ENCODE data around the gene DPM2.
A peak's percentile ranks its signal among the peaks of the same experiment; 100 is the strongest.

Gene DPM2

DNA sequence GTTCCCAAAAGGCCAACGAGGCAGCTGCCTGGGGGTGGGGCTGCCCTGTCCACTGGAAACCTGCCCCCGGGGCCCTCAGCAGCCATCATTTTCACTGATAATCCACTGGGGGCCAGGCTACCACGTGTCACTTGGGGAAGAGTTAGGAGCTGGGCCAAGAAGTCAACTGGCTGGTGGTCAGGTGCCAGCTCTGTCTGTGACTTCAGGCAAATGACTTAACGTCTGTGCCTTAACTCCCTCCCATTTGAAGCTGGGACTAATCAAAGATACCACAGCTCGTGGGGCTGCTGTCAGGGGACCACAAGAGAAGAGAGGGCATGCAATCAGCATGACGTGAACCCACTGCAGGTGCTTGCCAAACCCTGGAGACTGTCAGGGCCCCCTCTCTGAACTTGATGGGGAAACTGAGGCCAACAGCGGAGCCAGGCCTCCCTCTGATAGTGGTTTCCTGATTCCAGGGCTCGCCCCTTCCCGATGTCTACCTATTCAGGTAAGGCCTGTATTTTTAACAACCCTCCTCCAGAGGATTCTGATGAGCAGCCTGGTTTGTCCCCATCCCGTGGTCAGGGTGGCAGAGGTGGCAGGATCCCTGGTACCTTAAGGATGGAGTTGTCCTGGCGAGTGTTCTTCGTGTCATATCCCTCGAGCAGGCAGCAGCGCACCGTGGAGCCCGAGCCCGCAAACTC lies 12.3 kb upstream of the DPM2 start:
- no peaks in the 10 kb centered on the region for H3K9me3 ChIP-seq (ENCODE audit: insufficient read depth, low read depth, low read length)
- H3K79me1 ChIP-seq (ENCODE audit: low read length): no peaks in the 10 kb centered on the region
- WGBS (ENCODE audit: extremely low coverage, insufficient coverage, insufficient read length): no CpG with 5 or more reads among the region's 17 CpGs

DNA sequence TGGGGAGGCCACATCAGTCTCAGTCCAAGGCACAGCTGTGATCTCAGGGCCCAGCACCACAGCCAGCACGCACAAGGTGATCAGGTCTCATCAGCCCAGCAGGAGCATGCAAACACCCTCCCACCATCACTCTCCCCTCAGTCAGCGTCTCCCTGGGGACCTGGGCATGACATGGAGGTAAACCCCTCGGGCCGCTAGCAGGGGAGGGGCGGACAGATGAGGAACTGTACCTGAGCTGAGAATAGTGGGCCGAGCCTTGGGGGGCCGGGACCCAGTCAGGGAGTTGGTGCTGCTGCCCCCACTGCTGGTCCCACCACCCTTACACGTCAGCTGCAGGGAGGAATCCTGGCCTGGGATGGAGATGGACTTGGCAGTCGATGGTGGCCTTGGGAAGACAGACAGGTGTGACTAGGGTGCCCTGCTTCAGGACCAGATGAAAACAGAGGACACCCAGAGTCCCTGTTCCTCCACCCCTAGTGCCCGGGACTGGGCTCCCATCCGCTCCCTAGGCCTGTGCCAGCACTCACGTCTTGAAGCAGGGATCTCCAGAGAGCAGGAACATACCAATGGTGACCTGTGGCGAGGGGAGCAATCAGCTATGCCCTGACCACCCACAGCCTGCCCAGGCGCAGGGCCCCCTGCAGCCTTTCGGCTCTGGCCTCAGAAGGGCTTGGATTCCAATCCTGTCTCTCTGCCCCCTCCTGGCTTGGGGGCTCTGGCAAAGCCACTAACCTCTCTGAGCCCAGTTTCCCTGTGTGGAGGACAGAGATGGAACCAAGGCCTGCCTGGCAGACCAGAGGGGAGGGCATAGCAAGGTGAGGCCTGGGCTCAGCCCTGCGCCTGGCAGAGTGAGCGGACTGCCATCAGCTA lies 10.4 kb upstream of the DPM2 start:
- H2BK120ac ChIP-seq (ENCODE audit: insufficient read depth, low read length, poor library complexity): no peak overlapping the region
- no peak overlapping the region for H3K14ac ChIP-seq (ENCODE audit: low read length)
- peaks cover 50 to 51% of the 10 kb centered on the region in 2 experiments for H3K36me3 ChIP-seq (ENCODE audit: control insufficient read depth in 1 of 2, insufficient read depth in 2 of 2, low read length in 2 of 2)
- no peak overlapping the region for H3K4ac ChIP-seq (ENCODE audit: low read depth, low read length)
- no peak overlapping the region for H2AK5ac ChIP-seq (ENCODE audit: low read length)
- no peak overlapping the region for H4K8ac ChIP-seq (ENCODE audit: low read depth, low read length)
- H4K91ac ChIP-seq (ENCODE audit: low read depth, low read length): no peak overlapping the region
- no peak overlapping the region for H3K23ac ChIP-seq (ENCODE audit: low read length)
- no peak overlapping the region for H3K27ac ChIP-seq (ENCODE audit: low read depth, low read length)
- no peaks in the 10 kb centered on the region for H3K27me3 ChIP-seq (ENCODE audit: insufficient read depth, low read length)
- no peak overlapping the region for H3K4me2 ChIP-seq (ENCODE audit: low read length)
- H3K9ac ChIP-seq (ENCODE audit: low read length): no peak overlapping the region
- no peak for DNase-seq
- H2BK12ac ChIP-seq (ENCODE audit: low read length): no peak overlapping the region
- no peak overlapping the region for H4K12ac ChIP-seq (ENCODE audit: low read depth, low read length)
- peaks cover 6% of the 10 kb centered on the region for H3K79me2 ChIP-seq (ENCODE audit: control insufficient read depth, insufficient read depth, low read length, poor library complexity)
- no peak overlapping the region for H3K18ac ChIP-seq (ENCODE audit: low read length)
- no peaks in the 10 kb centered on the region for H3K79me1 ChIP-seq (ENCODE audit: low read length)
- H2AFZ ChIP-seq (ENCODE audit: insufficient read depth, low read length, poor library complexity): no peak overlapping the region
- no peak overlapping the region for H3K4me3 ChIP-seq (ENCODE audit: low read depth, low read length)
- no CpG with 5 or more reads among the region's 17 CpGs for WGBS (ENCODE audit: extremely low coverage, insufficient coverage, insufficient read length)
- H3K4me1 ChIP-seq (ENCODE audit: control insufficient read depth in 1 of 2, insufficient read depth in 2 of 2, low read length in 2 of 2): peaks cover 0 to 4% of the 10 kb centered on the region in 2 experiments
- no peak overlapping the region for H2BK5ac ChIP-seq (ENCODE audit: low read depth, low read length, poor library complexity)
- no peaks in the 10 kb centered on the region for H3K9me3 ChIP-seq (ENCODE audit: insufficient read depth, low read depth, low read length)

More for the DNA sequence above, 12.3 kb upstream of the DPM2 start:
- DNase-seq: no peak
- no peak overlapping the region for H3K27ac ChIP-seq (ENCODE audit: low read depth, low read length)
- no peaks in the 10 kb centered on the region for H3K27me3 ChIP-seq (ENCODE audit: insufficient read depth, low read length)
- no peak overlapping the region for H3K23ac ChIP-seq (ENCODE audit: low read length)
- H3K79me2 ChIP-seq (ENCODE audit: control insufficient read depth, insufficient read depth, low read length, poor library complexity): peaks cover 8% of the 10 kb centered on the region
- H3K14ac ChIP-seq (ENCODE audit: low read length): no peak overlapping the region
- no peak overlapping the region for H4K91ac ChIP-seq (ENCODE audit: low read depth, low read length)
- no peak overlapping the region for H3K4me2 ChIP-seq (ENCODE audit: low read length)
- H3K18ac ChIP-seq (ENCODE audit: low read length): peak overlapping the region; percentile 40
- no peak overlapping the region for H2AFZ ChIP-seq (ENCODE audit: insufficient read depth, low read length, poor library complexity)
- peaks cover 34 to 36% of the 10 kb centered on the region in 2 experiments for H3K36me3 ChIP-seq (ENCODE audit: control insufficient read depth in 1 of 2, insufficient read depth in 2 of 2, low read length in 2 of 2)
- H2BK12ac ChIP-seq (ENCODE audit: low read length): no peak overlapping the region
- H2AK5ac ChIP-seq (ENCODE audit: low read length): no peak overlapping the region
- H3K4ac ChIP-seq (ENCODE audit: low read depth, low read length): no peak overlapping the region
- no peak overlapping the region for H2BK120ac ChIP-seq (ENCODE audit: insufficient read depth, low read length, poor library complexity)
- H3K9ac ChIP-seq (ENCODE audit: low read length): no peak overlapping the region
- no peak overlapping the region for H2BK5ac ChIP-seq (ENCODE audit: low read depth, low read length, poor library complexity)
- no peak overlapping the region for H3K4me3 ChIP-seq (ENCODE audit: low read depth, low read length)
- H4K12ac ChIP-seq (ENCODE audit: low read depth, low read length): no peak overlapping the region
- peaks cover 0 to 4% of the 10 kb centered on the region in 2 experiments for H3K4me1 ChIP-seq (ENCODE audit: control insufficient read depth in 1 of 2, insufficient read depth in 2 of 2, low read length in 2 of 2)
- no peak overlapping the region for H4K8ac ChIP-seq (ENCODE audit: low read depth, low read length)

DNA sequence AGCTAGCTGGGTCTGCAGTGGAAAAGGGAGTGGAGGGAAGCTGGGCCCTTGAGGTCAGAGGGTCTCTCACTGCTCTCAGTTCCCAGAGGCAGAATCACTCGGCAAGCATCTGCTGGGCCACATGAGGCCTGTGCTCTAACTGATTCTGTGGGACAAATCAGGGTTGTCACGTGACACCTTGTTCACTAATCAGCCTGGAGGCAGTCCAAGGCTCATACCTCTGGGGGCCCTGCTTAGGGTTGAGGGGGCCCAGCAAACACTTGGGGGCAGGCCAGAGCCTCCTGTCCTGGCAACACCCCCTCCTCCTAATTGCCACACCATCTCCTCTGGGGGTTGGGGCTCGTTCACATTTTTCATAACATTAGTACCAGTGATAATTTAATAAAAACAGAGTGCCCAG lies 9.1 kb upstream of the DPM2 start:
- Histone ChIP-seq H3K4me1 (ENCODE audit: control insufficient read depth in 1 of 2, insufficient read depth in 2 of 2, low read length in 2 of 2) (no peaks in the 10 kb centered on the region), H2BK5ac (ENCODE audit: low read depth, low read length, poor library complexity) (no peak overlapping the region), H3K27me3 (ENCODE audit: insufficient read depth, low read length) (no peaks in the 10 kb centered on the region), H3K9me3 (ENCODE audit: insufficient read depth, low read depth, low read length) (no peaks in the 10 kb centered on the region), H3K4me2 (ENCODE audit: low read length) (no peak overlapping the region), H2BK12ac (ENCODE audit: low read length) (no peak overlapping the region), H2AFZ (ENCODE audit: insufficient read depth, low read length, poor library complexity) (no peak overlapping the region), H3K4me3 (ENCODE audit: low read depth, low read length) (no peak overlapping the region), H2BK120ac (ENCODE audit: insufficient read depth, low read length, poor library complexity) (no peak overlapping the region), H3K14ac (ENCODE audit: low read length) (no peak overlapping the region), H4K8ac (ENCODE audit: low read depth, low read length) (no peak overlapping the region), H3K27ac (ENCODE audit: low read depth, low read length) (no peak overlapping the region), H3K23ac (ENCODE audit: low read length) (no peak overlapping the region), H4K12ac (ENCODE audit: low read depth, low read length) (no peak overlapping the region), H3K36me3 (ENCODE audit: control insufficient read depth in 1 of 2, insufficient read depth in 2 of 2, low read length in 2 of 2) (peaks cover 63 to 64% of the 10 kb centered on the region in 2 experiments), H3K18ac (ENCODE audit: low read length) (no peak overlapping the region), H3K9ac (ENCODE audit: low read length) (no peak overlapping the region), H2AK5ac (ENCODE audit: low read length) (no peak overlapping the region), H4K91ac (ENCODE audit: low read depth, low read length) (no peak overlapping the region), H3K79me2 (ENCODE audit: control insufficient read depth, insufficient read depth, low read length, poor library complexity) (peaks cover 3% of the 10 kb centered on the region), H3K79me1 (ENCODE audit: low read length) (no peaks in the 10 kb centered on the region), H3K4ac (ENCODE audit: low read depth, low read length) (no peak overlapping the region)
- WGBS (ENCODE audit: extremely low coverage, insufficient coverage, insufficient read length): no CpG with 5 or more reads among the region's 3 CpGs
- DNase-seq: no peak

- Histone ChIP-seq H3K4me3 (ENCODE audit: low read depth, low read length) (no peak overlapping the region), H3K14ac (ENCODE audit: low read length) (no peak overlapping the region), H4K91ac (ENCODE audit: low read depth, low read length) (no peak overlapping the region), H2AFZ (ENCODE audit: insufficient read depth, low read length, poor library complexity) (no peak overlapping the region), H3K27me3 (ENCODE audit: insufficient read depth, low read length) (no peaks in the 10 kb centered on the region), H3K79me2 (ENCODE audit: control insufficient read depth, insufficient read depth, low read length, poor library complexity) (peaks cover 3% of the 10 kb centered on the region), H4K12ac (ENCODE audit: low read depth, low read length) (no peak overlapping the region), H2BK5ac (ENCODE audit: low read depth, low read length, poor library complexity) (no peak overlapping the region), H4K8ac (ENCODE audit: low read depth, low read length) (no peak overlapping the region), H3K18ac (ENCODE audit: low read length) (no peak overlapping the region), H3K27ac (ENCODE audit: low read depth, low read length) (no peak overlapping the region), H3K79me1 (ENCODE audit: low read length) (no peaks in the 10 kb centered on the region), H3K4me2 (ENCODE audit: low read length) (no peak overlapping the region), H3K9me3 (ENCODE audit: insufficient read depth, low read depth, low read length) (no peaks in the 10 kb centered on the region), H3K23ac (ENCODE audit: low read length) (no peak overlapping the region), H3K9ac (ENCODE audit: low read length) (no peak overlapping the region), H2AK5ac (ENCODE audit: low read length) (no peak overlapping the region), H3K4ac (ENCODE audit: low read depth, low read length) (no peak overlapping the region), H2BK120ac (ENCODE audit: insufficient read depth, low read length, poor library complexity) (no peak overlapping the region), H2BK12ac (ENCODE audit: low read length) (no peak overlapping the region), H3K4me1 (ENCODE audit: control insufficient read depth in 1 of 2, insufficient read depth in 2 of 2, low read length in 2 of 2) (no peaks in the 10 kb centered on the region), H3K36me3 (ENCODE audit: control insufficient read depth in 1 of 2, insufficient read depth in 2 of 2, low read length in 2 of 2) (peaks cover 70 to 71% of the 10 kb centered on the region in 2 experiments)
- DNase-seq: no peak
- no CpG with 5 or more reads among the region's 9 CpGs for WGBS (ENCODE audit: extremely low coverage, insufficient coverage, insufficient read length)
Observed at GRCh38 chr9:127945942-127946341, 8.3 kb upstream of the DPM2 start.
